ENCODE measurements around the gene PPIL6. TPM values are rescaled to one million over a fixed set of nuclear protein-coding genes. Genes with fewer than 3 reads are reported as not detected.
"Not testable (repeated sequence)": the region's sequence is repeated elsewhere in the genome, so short reads cannot be mapped to it uniquely, and the experiment has no call there.

The PPIL6 gene
- total and polyA plus RNA-seq, 2 experiments from 2014 or later = 3.5 to 3.7 TPM

DNA sequence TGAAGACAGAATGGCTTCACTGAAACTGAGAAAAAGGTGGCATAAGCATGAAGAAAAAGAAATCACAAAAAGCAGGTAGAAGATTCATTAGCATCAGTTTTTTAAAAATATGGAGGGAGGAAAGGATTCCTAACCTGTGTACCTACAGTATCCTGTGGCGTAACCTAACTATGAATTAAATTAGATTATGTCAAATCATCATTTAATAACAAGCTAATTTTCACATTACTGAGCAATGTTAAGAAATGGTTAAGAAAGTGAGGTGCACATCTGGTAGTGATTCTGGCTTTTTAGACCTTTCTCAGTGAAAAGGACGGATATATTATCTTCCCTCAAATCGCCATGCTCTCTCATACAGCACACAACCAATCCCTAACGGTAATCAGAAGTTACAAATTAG, 70.7 kb downstream of the PPIL6 start:
- 71 to 73% methylated on average over 4 of the region's 4 CpGs for WGBS, 2 experiments (ENCODE audit: low coverage in 1 of 2, low lambda C conversion rate in 2 of 2, missing lambda C conversion rate in 2 of 2)
- in situ Hi-C loops (cut with MboI) = no loop called here
- H3K4me2 ChIP-seq (ENCODE audit: unreplicated experiment) = no peak overlapping the region
- peaks cover 89% of the 10 kb centered on the region for H3K36me3 ChIP-seq (ENCODE audit: low read depth)
- peaks cover 4% of the 10 kb centered on the region; the same call in 1 of the 2 replicates for H3K4me1 ChIP-seq (ENCODE audit: insufficient read depth)
- H3K9me2 ChIP-seq (ENCODE audit: insufficient read depth) = no peaks in the 10 kb centered on the region
- peaks cover 9% of the 10 kb centered on the region for H4K20me1 ChIP-seq (ENCODE audit: insufficient read depth)
- no peak overlapping the region for H3K4me3 ChIP-seq
- TF ChIP-seq EZH2phosphoT487 (IDR thresholded peaks at IDR 0.05; ENCODE audit: insufficient read depth, low read depth) (no peak), EZH2 (IDR thresholded peaks at IDR 0.05; ENCODE audit: insufficient read depth, poor library complexity, severe bottlenecking) (no peak)
- H3K79me2 ChIP-seq (ENCODE audit: insufficient read depth) = peaks cover 99% of the 10 kb centered on the region
- H2AFZ ChIP-seq = no peak overlapping the region
- no peaks in the 10 kb centered on the region for H3K9me3 ChIP-seq (ENCODE audit: low read depth)
- H3K27me3 ChIP-seq (replicated peaks; ENCODE audit: insufficient read depth) = no peaks in the 10 kb centered on the region
- 0 out of 2 replicates have a peak, but pooled peaks cover 11% of the 10 kb centered on the region for H3F3A ChIP-seq (ENCODE audit: insufficient read depth)
- DNase-seq = no peak
- H3K27ac ChIP-seq = no peak overlapping the region
- H3K9ac ChIP-seq = no peak overlapping the region

DNA sequence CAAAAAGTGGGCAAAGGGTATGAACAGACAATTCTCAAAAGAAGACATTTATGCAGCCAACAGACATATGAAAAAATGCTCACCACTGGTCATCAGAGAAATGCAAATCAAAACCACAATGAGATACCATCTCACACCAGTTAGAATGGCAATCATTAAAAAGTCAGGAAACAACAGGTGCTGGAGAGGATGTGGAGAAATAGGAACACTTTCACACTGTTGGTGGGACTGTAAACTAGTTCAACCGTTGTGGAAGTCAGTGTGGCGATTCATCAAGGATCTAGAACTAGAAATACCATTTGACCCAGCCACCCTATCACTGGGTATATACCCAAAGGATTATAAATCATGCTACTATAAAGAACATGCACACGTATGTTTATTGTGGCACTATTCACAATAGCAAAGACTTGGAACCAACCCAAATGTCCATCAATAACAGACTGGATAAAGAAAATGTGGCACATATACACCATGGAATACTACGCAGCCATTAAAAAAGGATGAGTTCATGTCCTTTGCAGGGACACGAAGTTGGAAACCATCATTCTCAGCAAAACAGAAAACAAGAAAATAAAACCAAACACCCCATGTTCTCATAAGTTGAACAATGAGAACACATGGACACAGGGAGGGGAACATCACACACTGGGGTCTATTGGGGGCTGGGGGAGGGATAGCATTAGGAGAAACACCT, 75.9 kb downstream of the PPIL6 start:
- in situ Hi-C loops (cut with MboI); H4K20me1 ChIP-seq (ENCODE audit: insufficient read depth); H2AFZ ChIP-seq; H3K4me2 ChIP-seq (ENCODE audit: unreplicated experiment); H3K27ac ChIP-seq; H3K4me3 ChIP-seq; H3K9ac ChIP-seq; DNase-seq; H3F3A ChIP-seq (ENCODE audit: insufficient read depth); H3K9me3 ChIP-seq (ENCODE audit: low read depth); H3K9me2 ChIP-seq (ENCODE audit: insufficient read depth); H3K4me1 ChIP-seq (ENCODE audit: insufficient read depth); H3K27me3 ChIP-seq (replicated peaks; ENCODE audit: insufficient read depth): not testable (repeated sequence)
- H3K79me2 ChIP-seq (ENCODE audit: insufficient read depth) = peaks cover 91% of the 10 kb centered on the region
- H3K36me3 ChIP-seq (ENCODE audit: low read depth) = peaks cover 75% of the 10 kb centered on the region
- WGBS, 2 experiments (ENCODE audit: low coverage in 1 of 2, low lambda C conversion rate in 2 of 2, missing lambda C conversion rate in 2 of 2) = 98 to 100% methylated on average over 5 of the region's 5 CpGs

DNA sequence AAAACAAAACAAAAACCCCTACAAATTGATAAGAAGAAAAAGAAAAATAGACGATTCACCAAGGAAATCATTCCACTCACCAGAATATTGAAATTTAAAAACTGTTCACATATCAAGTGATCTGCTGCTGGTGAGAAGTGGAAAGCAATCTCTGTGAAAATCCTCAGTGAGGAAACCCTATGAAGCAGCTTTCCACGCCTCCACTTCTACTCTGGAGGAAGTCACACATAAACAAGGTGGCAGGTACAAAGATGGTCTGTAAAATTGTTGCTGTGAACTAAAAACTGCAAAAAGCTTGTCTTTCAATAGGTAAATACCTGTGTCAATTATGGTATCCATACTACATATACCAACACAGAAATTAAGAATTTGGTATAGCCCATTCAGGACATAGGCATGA, 76.7 kb downstream of the PPIL6 start:
- Histone ChIP-seq H3K27ac (no peak overlapping the region), H3K4me1 (ENCODE audit: insufficient read depth) (no peaks in the 10 kb centered on the region), H3K36me3 (ENCODE audit: low read depth) (peaks cover 69% of the 10 kb centered on the region), H3K9ac (no peak overlapping the region), H3F3A (ENCODE audit: insufficient read depth) (0 out of 2 replicates have a peak, but pooled peaks cover 7% of the 10 kb centered on the region), H3K4me3 (no peak overlapping the region), H3K27me3 (replicated peaks; ENCODE audit: insufficient read depth) (no peaks in the 10 kb centered on the region), H3K4me2 (ENCODE audit: unreplicated experiment) (no peak overlapping the region), H3K9me3 (ENCODE audit: low read depth) (no peaks in the 10 kb centered on the region), H4K20me1 (ENCODE audit: insufficient read depth) (no peaks in the 10 kb centered on the region), H2AFZ (no peak overlapping the region), H3K9me2 (ENCODE audit: insufficient read depth) (no peaks in the 10 kb centered on the region), H3K79me2 (ENCODE audit: insufficient read depth) (peaks cover 83% of the 10 kb centered on the region)
- 100% methylated on average over 2 of the region's 2 CpGs for WGBS, 2 experiments (ENCODE audit: low coverage in 1 of 2, low lambda C conversion rate in 2 of 2, missing lambda C conversion rate in 2 of 2)
- DNase-seq = no peak
- in situ Hi-C loops (cut with MboI) = no loop called here
- TF ChIP-seq EZH2 (IDR thresholded peaks at IDR 0.05; ENCODE audit: insufficient read depth, poor library complexity, severe bottlenecking) = no peak
- no peak for TF ChIP-seq EZH2phosphoT487 (IDR thresholded peaks at IDR 0.05; ENCODE audit: insufficient read depth, low read depth)

DNA sequence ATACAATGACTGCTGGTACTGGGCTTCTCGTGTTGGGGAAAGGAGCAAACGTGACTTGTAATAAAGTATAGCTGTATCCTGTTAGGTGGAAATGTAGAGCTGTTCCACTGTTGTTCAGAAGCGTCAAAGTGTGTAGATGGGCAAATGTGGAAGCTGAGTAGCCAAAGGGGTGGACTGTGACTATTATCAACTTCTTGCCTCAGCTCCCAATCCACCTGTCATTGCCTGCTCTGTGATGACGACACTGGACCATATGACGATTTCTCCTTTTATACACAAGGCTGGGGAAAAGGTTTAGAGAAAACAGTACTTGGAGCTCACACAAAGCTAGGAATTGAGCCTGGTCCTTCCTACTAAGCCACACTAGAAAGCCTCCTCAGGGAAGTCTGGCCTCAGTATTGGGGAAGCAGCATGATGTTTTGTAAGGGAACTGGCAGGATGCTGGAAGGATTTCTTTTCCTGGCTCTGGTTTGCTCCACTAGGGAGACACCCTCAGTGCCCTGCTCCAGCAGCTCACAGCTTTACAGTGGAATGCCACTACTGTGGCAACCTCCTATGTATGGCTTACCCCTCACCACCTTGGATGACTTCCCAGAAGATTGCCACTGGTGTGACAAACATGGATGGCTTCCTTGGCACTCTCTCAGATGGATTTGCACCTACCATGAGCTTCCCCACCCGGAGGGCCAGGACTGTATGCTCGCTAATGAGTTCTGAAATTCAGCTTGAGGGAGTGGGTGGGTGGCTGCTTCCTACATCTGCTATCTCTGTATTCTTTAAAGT, 78.1 kb downstream of the PPIL6 start:
- in situ Hi-C loops (cut with MboI) = no loop called here
- no peak overlapping the region for H3K27ac ChIP-seq
- H2AFZ ChIP-seq = no peak overlapping the region
- H3K27me3 ChIP-seq (replicated peaks; ENCODE audit: insufficient read depth) = no peaks in the 10 kb centered on the region
- no peak overlapping the region for H3K4me3 ChIP-seq
- H3K36me3 ChIP-seq (ENCODE audit: low read depth) = peaks cover 63% of the 10 kb centered on the region
- H3K9ac ChIP-seq = no peak overlapping the region
- H3F3A ChIP-seq (ENCODE audit: insufficient read depth) = 0 out of 2 replicates have a peak, but pooled peaks cover 7% of the 10 kb centered on the region
- no peak for DNase-seq
- TF ChIP-seq EZH2phosphoT487 (IDR thresholded peaks at IDR 0.05; ENCODE audit: insufficient read depth, low read depth) (no peak), EZH2 (IDR thresholded peaks at IDR 0.05; ENCODE audit: insufficient read depth, poor library complexity, severe bottlenecking) (no peak)
- H3K9me2 ChIP-seq (ENCODE audit: insufficient read depth) = no peaks in the 10 kb centered on the region
- H3K4me2 ChIP-seq (ENCODE audit: unreplicated experiment) = no peak overlapping the region
- H3K4me1 ChIP-seq (ENCODE audit: insufficient read depth) = no peaks in the 10 kb centered on the region
- no peaks in the 10 kb centered on the region for H3K9me3 ChIP-seq (ENCODE audit: low read depth)
- 97 to 98% methylated on average over 7 of the region's 7 CpGs for WGBS, 2 experiments (ENCODE audit: low coverage in 1 of 2, low lambda C conversion rate in 2 of 2, missing lambda C conversion rate in 2 of 2)
- peaks cover 69% of the 10 kb centered on the region for H3K79me2 ChIP-seq (ENCODE audit: insufficient read depth)
- no peaks in the 10 kb centered on the region for H4K20me1 ChIP-seq (ENCODE audit: insufficient read depth)
